GM12878 (cell line): Measurements from ENCODE around the gene PON3. TPM values are rescaled to one million over a fixed set of nuclear protein-coding genes. Genes with fewer than 3 reads are reported as not detected.

Experiments used
- polyA plus RNA-seq, 11 experiments: library from polyadenylated mRNA; depleted of rRNA in 4 of 11; unstranded in 6 of 11; stranded (reverse) in 5 of 11; fragments of >200 nt; fragmentation: Nextera tagmentation in 4 of 11; fragmentation: Illumina TruSeq in 1 of 11; extraction: Ambion mirVana in 4 of 11; extraction: Trizol in 1 of 11; gene quantifications; 1 replicate in 1 of 11; 2 replicates in 10 of 11; pipeline versions ENCODE4 v1.2.1 to v1.2.3, GENCODE V29; 2011 to 2016; ENCODE audit warnings: inconsistent platforms in 2 of 11, missing spikeins in 2 of 11, low read depth in 1 of 11
- small RNA-seq: library from RNA; depleted of rRNA; stranded (forward); fragments of <200 nt; gene quantifications from one replicate; pipeline ENCODE3, GENCODE V24; 2014
- total RNA-seq, 4 experiments: library from RNA; depleted of rRNA in 3 of 4; stranded (reverse); fragments of >200 nt in 3 of 4; fragmentation: Illumina TruSeq in 1 of 4; extraction: Trizol in 1 of 4; gene quantifications; 2 replicates each; pipeline versions ENCODE4 v1.2.1 to v1.2.3, GENCODE V29; 2013 to 2021

The PON3 gene
- total and polyA plus RNA-seq, 10 of the 15 experiments (the other 5 are each of a cell fraction or from before 2014, with no cell fraction given) = 0.45 to 2.0 (median 0.91) TPM

Small RNA genes lying within 50 kb of the gene (small RNA-seq; reads per million reads assigned to genes)
- not detected for gene AC004022.2

Other genes with a start within 250 kb of the PON3 start
- gene PON1, start 71.8 kb downstream of the PON3 start, total RNA-seq (2014; rRNA removed) = not detected in 2 replicates
- not detected in 2 replicates for gene PON1, start 71.8 kb downstream of the PON3 start, total RNA-seq (2014; rRNA removed; fragmentation: Illumina TruSeq; extraction: Trizol)
- 0.26 and 0.40 TPM in 2 replicates for gene PON1, start 71.8 kb downstream of the PON3 start, total RNA-seq (2021)
- 0.14 and 0.62 TPM in 2 replicates for gene PON1, start 71.8 kb downstream of the PON3 start, polyA plus RNA-seq (2011; rRNA removed)
- gene PON1, start 71.8 kb downstream of the PON3 start, polyA plus RNA-seq (2014; fragmentation: Illumina TruSeq; extraction: Trizol) = 0.24 TPM in 1 of 2 replicates, not detected in the other
- under 1 TPM; 0.10 to 0.22 TPM for gene PON1, start 71.8 kb downstream of the PON3 start, polyA plus RNA-seq (2014; fragmentation: Nextera tagmentation; extraction: Ambion mirVana)
- gene PON1, start 71.8 kb downstream of the PON3 start, polyA plus RNA-seq (2014; rRNA removed) = 0.26 TPM in 1 of 2 replicates, not detected in the other
- not detected for gene PON1, start 71.8 kb downstream of the PON3 start, polyA plus RNA-seq (2016; fragmentation: Nextera tagmentation; extraction: Ambion mirVana)
- 43.8 and 53.2 TPM in 2 replicates for gene PON2, start 38.7 kb upstream of the PON3 start, total RNA-seq (2014; rRNA removed)
- 46.6 and 48.8 TPM in 2 replicates for gene PON2, start 38.7 kb upstream of the PON3 start, total RNA-seq (2014; rRNA removed; fragmentation: Illumina TruSeq; extraction: Trizol)
- gene PON2, start 38.7 kb upstream of the PON3 start, total RNA-seq (2021) = 32.7 TPM in 2 replicates
- 127 and 183 TPM in 2 replicates for gene PON2, start 38.7 kb upstream of the PON3 start, polyA plus RNA-seq (2011; rRNA removed)
- 56.8 and 63.6 TPM in 2 replicates for gene PON2, start 38.7 kb upstream of the PON3 start, polyA plus RNA-seq (2014; fragmentation: Illumina TruSeq; extraction: Trizol)
- 10 to 100 TPM; 22.9 to 30.2 TPM for gene PON2, start 38.7 kb upstream of the PON3 start, polyA plus RNA-seq (2014; fragmentation: Nextera tagmentation; extraction: Ambion mirVana)
- 40.4 and 52.4 TPM in 2 replicates for gene PON2, start 38.7 kb upstream of the PON3 start, polyA plus RNA-seq (2014; rRNA removed)
- 10 to 100 TPM; 45.7 to 48.2 TPM for gene PON2, start 38.7 kb upstream of the PON3 start, polyA plus RNA-seq (2016; fragmentation: Nextera tagmentation; extraction: Ambion mirVana)
- not detected in 2 replicates for gene ASB4, start 89.6 kb upstream of the PON3 start, total RNA-seq (2014; rRNA removed)
- gene ASB4, start 89.6 kb upstream of the PON3 start, total RNA-seq (2014; rRNA removed; fragmentation: Illumina TruSeq; extraction: Trizol) = not detected in 2 replicates
- gene ASB4, start 89.6 kb upstream of the PON3 start, total RNA-seq (2021) = 0.08 TPM in 1 of 2 replicates, not detected in the other
- 1.1 and 1.3 TPM in 2 replicates for gene ASB4, start 89.6 kb upstream of the PON3 start, polyA plus RNA-seq (2011; rRNA removed)
- gene ASB4, start 89.6 kb upstream of the PON3 start, polyA plus RNA-seq (2014; fragmentation: Illumina TruSeq; extraction: Trizol) = not detected in 2 replicates
- gene ASB4, start 89.6 kb upstream of the PON3 start, polyA plus RNA-seq (2014; fragmentation: Nextera tagmentation; extraction: Ambion mirVana) = not detected
- gene ASB4, start 89.6 kb upstream of the PON3 start, polyA plus RNA-seq (2014; rRNA removed) = 0.12 TPM in 1 of 2 replicates, not detected in the other
- gene ASB4, start 89.6 kb upstream of the PON3 start, polyA plus RNA-seq (2016; fragmentation: Nextera tagmentation; extraction: Ambion mirVana) = not detected
- not detected in 2 replicates for gene PDK4, start 200.1 kb upstream of the PON3 start, total RNA-seq (2014; rRNA removed)
- not detected in 2 replicates for gene PDK4, start 200.1 kb upstream of the PON3 start, total RNA-seq (2014; rRNA removed; fragmentation: Illumina TruSeq; extraction: Trizol)
- 0.21 and 0.46 TPM in 2 replicates for gene PDK4, start 200.1 kb upstream of the PON3 start, total RNA-seq (2021)
- gene PDK4, start 200.1 kb upstream of the PON3 start, polyA plus RNA-seq (2011; rRNA removed) = 0.03 and 0.10 TPM in 2 replicates
- not detected in 2 replicates for gene PDK4, start 200.1 kb upstream of the PON3 start, polyA plus RNA-seq (2014; fragmentation: Illumina TruSeq; extraction: Trizol)
- gene PDK4, start 200.1 kb upstream of the PON3 start, polyA plus RNA-seq (2014; fragmentation: Nextera tagmentation; extraction: Ambion mirVana) = not detected
- not detected in 2 replicates for gene PDK4, start 200.1 kb upstream of the PON3 start, polyA plus RNA-seq (2014; rRNA removed)
- not detected for gene PDK4, start 200.1 kb upstream of the PON3 start, polyA plus RNA-seq (2016; fragmentation: Nextera tagmentation; extraction: Ambion mirVana)